NCI-H2196 (cell line): ENCODE data around the gene RPS28.
"Not testable (repeated sequence)": the region's sequence is repeated elsewhere in the genome, so short reads cannot be mapped to it uniquely, and the experiment has no call there.

ENCODE experiments used
- DNase-seq: peaks from one replicate; lab custom pipeline; 2025; ENCODE audit not compliant: unreplicated experiment; lab: John Stamatoyannopoulos, UW

The RPS28 gene

GRCh38 chr19:8321067-8321985 is at the start of gene RPS28, which contains the start of gene NDUFA7:
TSS of gene RPS28 (plus strand) at chr19:8321496. CDS start at chr19:8321531, 35 bp downstream.
TSS of gene NDUFA7 (minus strand) at chr19:8321375. CDS start at chr19:8321358, 17 bp downstream.
- DNase-seq, result peak; percentile 96

GRCh38 chr19:8276508-8276907 is 44.8 kb upstream of the RPS28 start:
- DNase-seq, result not testable (repeated sequence)

GRCh38 chr19:8291337-8291736 is 30.0 kb upstream of the RPS28 start:
- not testable (repeated sequence) for DNase-seq

GRCh38 chr19:8302357-8302691 is 19.0 kb upstream of the RPS28 start:
- DNase-seq, result peak; percentile 17

- DNase-seq, result no peak
Observed at GRCh38 chr19:8302734-8303133, 18.6 kb upstream of the RPS28 start.

GRCh38 chr19:8304841-8305621 is 16.3 kb upstream of the RPS28 start:
- DNase-seq, result peak; percentile 40

GRCh38 chr19:8305798-8306197 is 15.5 kb upstream of the RPS28 start:
- no peak for DNase-seq

GRCh38 chr19:8306235-8307054 is 14.9 kb upstream of the RPS28 start:
- DNase-seq, result no peak

- DNase-seq, result no peak
Observed at GRCh38 chr19:8307400-8307964, 13.8 kb upstream of the RPS28 start.

- peak; percentile 94 for DNase-seq
Observed at GRCh38 chr19:8307965-8308866, 13.1 kb upstream of the RPS28 start, which contains the start of gene CD320. TSS of gene CD320 (minus strand) at chr19:8308358. CDS start at chr19:8308290, 68 bp downstream.

GRCh38 chr19:8308891-8309291 is 12.4 kb upstream of the RPS28 start:
- no peak for DNase-seq

GRCh38 chr19:8310342-8311055 is 10.8 kb upstream of the RPS28 start:
- DNase-seq, result no peak

- peak; percentile 68 for DNase-seq
Observed at GRCh38 chr19:8311461-8312260, 9.6 kb upstream of the RPS28 start.

- not testable (repeated sequence) for DNase-seq
Observed at GRCh38 chr19:8314981-8315640, 6.2 kb upstream of the RPS28 start.

- no peak for DNase-seq
Observed at GRCh38 chr19:8316351-8317125, 4.8 kb upstream of the RPS28 start.

GRCh38 chr19:8318835-8319234 is 2.5 kb upstream of the RPS28 start:
- DNase-seq, result not testable (repeated sequence)
